Caco-2 (cell line): ENCODE measurements around the gene SLC52A3. TPM values are rescaled to one million over a fixed set of nuclear protein-coding genes. Genes with fewer than 3 reads are reported as not detected.

Experiments
- BruUV-seq: library from RNA; stranded (reverse); fragments of 400-500 nt; replicated peaks from 2 replicates; lab custom pipeline; 2021; lab: Mats Ljungman, UMichigan
- CTCF ChIA-PET: fragments of 300-600 bp; sonication (Branson Sonifier 250); formaldehyde crosslinking; loops from one replicate; lab custom pipeline; 2022; ENCODE audit warnings: antibody characterized with exemption; lab: Charles Lee
- POLR2A ChIA-PET: fragments of 300-600 bp; sonication (Branson Sonifier 250); formaldehyde crosslinking; loops from one replicate; lab custom pipeline; 2022; ENCODE audit warnings: antibody characterized with exemption; lab: Charles Lee
- DNase-seq, 2 experiments: peaks; one replicate each; pipeline versions ENCODE4 v3.0.0 to v3.0.0-alpha.2; 2020 to 2022
- H3K27me3 ChIP-seq: replicated peaks from 2 replicates; pipeline ENCODE4 v1.6.0; 2011; ENCODE audit warnings: low read length; ENCODE audit not compliant: control insufficient read depth, insufficient read depth
- H3K36me3 ChIP-seq: 2 replicates; pipeline ENCODE4 v1.5.1; 2011; ENCODE audit warnings: low read length; ENCODE audit not compliant: control insufficient read depth, insufficient read depth
- H3K4me1 ChIP-seq: fragments of 250-450 bp; sonication (Bioruptor Pico); 2 replicates; pipeline ENCODE4 v1.5.1; 2020; ENCODE audit warnings: mild to moderate bottlenecking
- H3K4me3 ChIP-seq: 2 replicates; pipeline ENCODE4 v1.5.1; 2011; ENCODE audit warnings: low read depth, mild to moderate bottlenecking, control low read depth, low read length
- H3K9me3 ChIP-seq: fragments of 250-450 bp; sonication (Bioruptor Pico); 2 replicates; pipeline ENCODE4 v1.5.1; 2020; ENCODE audit warnings: mild to moderate bottlenecking, moderate library complexity
- H3K27ac Mint-ChIP-seq: one replicate; pipeline ENCODE4 v1.8.0; 2022; ENCODE audit warnings: mixed read lengths; ENCODE audit not compliant: unreplicated experiment
- H3K27me3 Mint-ChIP-seq: one replicate; pipeline ENCODE4 v1.8.0; 2022; ENCODE audit warnings: mixed read lengths; ENCODE audit not compliant: insufficient read depth, unreplicated experiment
- H3K36me3 Mint-ChIP-seq: one replicate; pipeline ENCODE4 v1.8.0; 2022; ENCODE audit warnings: mild to moderate bottlenecking, mixed read lengths; ENCODE audit not compliant: insufficient read depth, unreplicated experiment
- H3K4me1 Mint-ChIP-seq: one replicate; pipeline ENCODE4 v1.8.0; 2022; ENCODE audit warnings: low read depth, mixed read lengths; ENCODE audit not compliant: unreplicated experiment
- H3K4me3 Mint-ChIP-seq: one replicate; pipeline ENCODE4 v1.8.0; 2022; ENCODE audit warnings: mild to moderate bottlenecking, moderate library complexity, mixed read lengths; ENCODE audit not compliant: unreplicated experiment
- H3K9me3 Mint-ChIP-seq: one replicate; pipeline ENCODE4 v1.8.0; 2022; ENCODE audit warnings: mixed read lengths; ENCODE audit not compliant: unreplicated experiment
- intact Hi-C: fragments of 100-400 bp; cut with micrococcal nuclease; formaldehyde crosslinking; loops from one replicate; pipeline ENCODE4 v1.10.0; 2022; ENCODE audit not compliant: unreplicated experiment
- total RNA-seq: library from RNA; stranded (reverse); gene quantifications from 2 replicates; pipeline ENCODE4 v1.2.3, GENCODE V29; 2022
- TF ChIP-seq, protein P1 (sequence below), 2 experiments: fragments of 200-600 bp in 1 of 2; IDR thresholded peaks; 1 replicate in 1 of 2; 2 replicates in 1 of 2; pipeline versions ENCODE4 v1.5.1 to v1.8.0; 2011 to 2022; ENCODE audit warnings: antibody characterized with exemption in 1 of 2, control low read depth in 1 of 2, inconsistent platforms in 1 of 2, low read depth in 1 of 2, low read length in 1 of 2, mild to moderate bottlenecking in 1 of 2, moderate library complexity in 1 of 2; ENCODE audit not compliant: insufficient read depth in 1 of 2, severe bottlenecking in 1 of 2, unreplicated experiment in 1 of 2

SLC52A3 gene
- total RNA-seq, 1 experiment from 2014 or later: 0.50 TPM

DNA sequence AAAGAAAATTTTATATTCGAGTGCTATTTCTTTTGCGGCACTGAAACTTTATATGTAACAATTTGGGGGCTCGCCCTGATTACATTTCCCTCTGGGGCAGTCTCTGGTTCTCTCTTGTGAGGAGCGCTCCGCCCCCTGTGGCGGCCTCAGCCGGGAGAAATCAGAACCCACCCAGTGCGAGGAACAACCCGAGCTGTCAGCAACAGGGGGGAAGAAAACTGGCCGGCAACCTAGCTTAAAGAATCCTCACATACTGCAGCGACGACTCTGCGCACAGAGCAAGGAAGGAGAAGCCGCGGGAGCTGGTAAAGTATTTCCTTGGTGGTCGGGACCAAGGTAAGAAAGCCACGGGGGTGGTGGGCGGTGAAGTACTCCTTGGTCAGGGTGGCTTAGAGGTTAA lies 23.9 kb upstream of the SLC52A3 start:
- H3K4me1 ChIP-seq: no peaks in the 10 kb centered on the region
- no peaks in the 10 kb centered on the region for H3K27me3 ChIP-seq
- TF ChIP-seq, protein P1, sequence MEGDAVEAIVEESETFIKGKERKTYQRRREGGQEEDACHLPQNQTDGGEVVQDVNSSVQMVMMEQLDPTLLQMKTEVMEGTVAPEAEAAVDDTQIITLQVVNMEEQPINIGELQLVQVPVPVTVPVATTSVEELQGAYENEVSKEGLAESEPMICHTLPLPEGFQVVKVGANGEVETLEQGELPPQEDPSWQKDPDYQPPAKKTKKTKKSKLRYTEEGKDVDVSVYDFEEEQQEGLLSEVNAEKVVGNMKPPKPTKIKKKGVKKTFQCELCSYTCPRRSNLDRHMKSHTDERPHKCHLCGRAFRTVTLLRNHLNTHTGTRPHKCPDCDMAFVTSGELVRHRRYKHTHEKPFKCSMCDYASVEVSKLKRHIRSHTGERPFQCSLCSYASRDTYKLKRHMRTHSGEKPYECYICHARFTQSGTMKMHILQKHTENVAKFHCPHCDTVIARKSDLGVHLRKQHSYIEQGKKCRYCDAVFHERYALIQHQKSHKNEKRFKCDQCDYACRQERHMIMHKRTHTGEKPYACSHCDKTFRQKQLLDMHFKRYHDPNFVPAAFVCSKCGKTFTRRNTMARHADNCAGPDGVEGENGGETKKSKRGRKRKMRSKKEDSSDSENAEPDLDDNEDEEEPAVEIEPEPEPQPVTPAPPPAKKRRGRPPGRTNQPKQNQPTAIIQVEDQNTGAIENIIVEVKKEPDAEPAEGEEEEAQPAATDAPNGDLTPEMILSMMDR (IDR thresholded peaks at IDR 0.05; ENCODE audit: insufficient read depth in 1 of 2, low read depth in 1 of 2, low read length in 1 of 2, severe bottlenecking in 1 of 2, unreplicated experiment in 1 of 2): no peak
- intact Hi-C loops: no loop called here
- H3K36me3 ChIP-seq: no peaks in the 10 kb centered on the region
- ChIA-PET POLR2A (no interaction called here), CTCF (no interaction called here)
- no TSS peak for BruUV-seq
- H3K27me3 Mint-ChIP-seq: peaks cover 3% of the 10 kb centered on the region
- H3K4me1 Mint-ChIP-seq: no peaks in the 10 kb centered on the region
- H3K9me3 ChIP-seq: peaks cover 7% of the 10 kb centered on the region; the same call in 1 of the 2 replicates
- H3K4me3 ChIP-seq: no peak overlapping the region
- H3K4me3 Mint-ChIP-seq: no peak overlapping the region
- H3K36me3 Mint-ChIP-seq: no peaks in the 10 kb centered on the region
- H3K9me3 Mint-ChIP-seq: no peaks in the 10 kb centered on the region
- no peak overlapping the region for H3K27ac Mint-ChIP-seq
- no peak for DNase-seq

DNA sequence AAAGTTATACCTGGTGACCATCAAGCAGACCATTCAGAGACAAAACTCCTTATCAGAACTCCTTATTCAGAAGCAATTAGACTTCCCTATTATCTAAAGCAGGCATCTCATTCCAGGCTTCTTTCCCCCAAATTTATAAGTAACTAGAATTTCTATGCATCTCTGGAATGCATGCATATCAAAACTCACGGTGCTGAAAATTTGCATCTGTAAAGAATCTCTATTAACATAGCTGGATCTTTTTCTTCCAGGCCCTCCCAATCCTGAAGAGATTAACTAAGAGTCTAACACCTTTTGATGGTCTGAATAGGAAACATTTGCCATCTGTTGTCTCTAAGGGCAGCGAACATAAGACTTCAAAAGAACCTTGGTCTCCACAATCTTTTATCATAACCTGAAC lies 22.8 kb upstream of the SLC52A3 start:
- Mint-ChIP-seq H3K4me1 (no peaks in the 10 kb centered on the region), H3K27me3 (peaks cover 3% of the 10 kb centered on the region), H3K4me3 (no peak overlapping the region), H3K9me3 (peaks cover 11% of the 10 kb centered on the region), H3K36me3 (no peaks in the 10 kb centered on the region), H3K27ac (no peak overlapping the region)
- no peaks in the 10 kb centered on the region for H3K27me3 ChIP-seq
- TF ChIP-seq, protein P1 (IDR thresholded peaks at IDR 0.05; ENCODE audit: insufficient read depth in 1 of 2, low read depth in 1 of 2, low read length in 1 of 2, severe bottlenecking in 1 of 2, unreplicated experiment in 1 of 2): no peak
- no peaks in the 10 kb centered on the region for H3K4me1 ChIP-seq
- peaks cover 10% of the 10 kb centered on the region; the same call in 1 of the 2 replicates for H3K9me3 ChIP-seq
- BruUV-seq: no TSS peak
- CTCF ChIA-PET: no interaction called here
- no peak for DNase-seq
- H3K4me3 ChIP-seq: no peak overlapping the region
- no peaks in the 10 kb centered on the region for H3K36me3 ChIP-seq
- POLR2A ChIA-PET: no interaction called here
- intact Hi-C loops: no loop called here

DNA sequence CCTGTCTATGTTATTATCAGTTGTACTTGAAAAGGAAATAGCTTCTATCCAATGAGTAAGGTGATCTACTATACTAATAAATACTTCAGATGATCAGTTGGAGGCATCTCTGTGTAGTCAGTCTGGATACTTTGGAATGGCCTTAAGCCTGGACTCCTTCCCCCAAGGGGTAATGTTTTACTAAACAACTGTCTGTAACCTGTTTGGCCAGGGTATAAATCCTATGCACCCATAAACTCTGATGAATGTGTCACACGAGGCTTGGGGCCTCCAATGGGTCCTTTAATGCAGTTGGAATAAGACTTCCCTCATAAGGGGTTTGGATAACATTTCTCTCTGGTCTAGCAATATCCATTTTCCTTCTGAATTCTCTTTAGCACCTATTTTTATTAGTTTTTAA lies 19.5 kb upstream of the SLC52A3 start:
- Mint-ChIP-seq H3K27me3 (no peaks in the 10 kb centered on the region), H3K27ac (no peak overlapping the region), H3K4me3 (no peak overlapping the region), H3K4me1 (no peaks in the 10 kb centered on the region), H3K36me3 (no peaks in the 10 kb centered on the region), H3K9me3 (peaks cover 41% of the 10 kb centered on the region)
- no peaks in the 10 kb centered on the region for H3K27me3 ChIP-seq
- H3K36me3 ChIP-seq: no peaks in the 10 kb centered on the region
- no peak overlapping the region for H3K4me3 ChIP-seq
- TF ChIP-seq, protein P1 (IDR thresholded peaks at IDR 0.05; ENCODE audit: insufficient read depth in 1 of 2, low read depth in 1 of 2, low read length in 1 of 2, severe bottlenecking in 1 of 2, unreplicated experiment in 1 of 2): no peak
- intact Hi-C loops: no loop called here
- no TSS peak for BruUV-seq
- H3K4me1 ChIP-seq: no peaks in the 10 kb centered on the region
- ChIA-PET CTCF (no interaction called here), POLR2A (no interaction called here)
- peaks cover 20% of the 10 kb centered on the region for H3K9me3 ChIP-seq
- DNase-seq: no peak
